Esophagus mucosa (tissue), 1 donor: ENCODE data around the gene CYP4A22. TPM values are rescaled to one million over a fixed set of nuclear protein-coding genes. Genes with fewer than 3 reads are reported as not detected.
A peak's percentile ranks its signal among the peaks of the same experiment; 100 is the strongest.
"Not testable (repeated sequence)": the region's sequence is repeated elsewhere in the genome, so short reads cannot be mapped to it uniquely, and the experiment has no call there.

Experiments used
- ATAC-seq: fragments of 200-7000 bp; cut with Tn5 transposase; one replicate; pipeline ENCODE4 v1.9.1; 2020
- total RNA-seq: library from RNA; stranded (reverse); gene quantifications from one replicate; pipeline ENCODE4 v1.2.4, GENCODE V29; 2023
- donor health status: DM: yes; HTN: yes; CAD: no.

The CYP4A22 gene
- not detected for total RNA-seq

GRCh38 chr1:47137198-47137597 lies at the start of gene CYP4A22:
Gene CYP4A22, plus strand, starts transcription at chr1:47137441. Its CDS starts 45 bp downstream, at chr1:47137486.
- no peak for ATAC-seq

GRCh38 chr1:47089356-47089755 lies 47.9 kb upstream of the CYP4A22 start:
- ATAC-seq, result not testable (repeated sequence)

- peak; percentile 31 for ATAC-seq
These were observed 45.8 kb upstream of the CYP4A22 start for GRCh38 chr1:47091476-47091875.

GRCh38 chr1:47104816-47105215 lies 32.4 kb upstream of the CYP4A22 start:
- peak; percentile 42 for ATAC-seq

- no peak for ATAC-seq
These were observed 30.4 kb upstream of the CYP4A22 start for GRCh38 chr1:47106792-47107191.

- peak; percentile 95 for ATAC-seq
These were observed 29.2 kb upstream of the CYP4A22 start for GRCh38 chr1:47107851-47108574.

GRCh38 chr1:47109482-47109881 lies 27.8 kb upstream of the CYP4A22 start:
- not testable (repeated sequence) for ATAC-seq

- ATAC-seq, result no peak
These were observed 24.1 kb upstream of the CYP4A22 start for GRCh38 chr1:47113178-47113577.

GRCh38 chr1:47121039-47121438 lies 16.2 kb upstream of the CYP4A22 start:
- ATAC-seq, result not testable (repeated sequence)

- not testable (repeated sequence) for ATAC-seq
These were observed 12.4 kb upstream of the CYP4A22 start for GRCh38 chr1:47124834-47125233.

- ATAC-seq, result not testable (repeated sequence)
These were observed 10.2 kb upstream of the CYP4A22 start for GRCh38 chr1:47126997-47127396.

- no peak for ATAC-seq
These were observed 9.0 kb upstream of the CYP4A22 start for GRCh38 chr1:47128221-47128620.

GRCh38 chr1:47128854-47129253 lies 8.4 kb upstream of the CYP4A22 start:
- ATAC-seq, result peak; percentile 86

GRCh38 chr1:47129489-47130230 lies 7.6 kb upstream of the CYP4A22 start:
- peak; percentile 90 for ATAC-seq

- ATAC-seq, result not testable (repeated sequence)
These were observed 4.6 kb upstream of the CYP4A22 start for GRCh38 chr1:47132665-47133064.

GRCh38 chr1:47137925-47138615 lies 829 bp downstream of the CYP4A22 start:
- ATAC-seq, result no peak

- peak; percentile 57 for ATAC-seq
These were observed 3.1 kb downstream of the CYP4A22 start for GRCh38 chr1:47140358-47140757.

- peak; percentile 25 for ATAC-seq
These were observed 6.4 kb downstream of the CYP4A22 start for GRCh38 chr1:47143654-47144053.

- peak; percentile 27 for ATAC-seq
These were observed 9.3 kb downstream of the CYP4A22 start for GRCh38 chr1:47146495-47146894.

GRCh38 chr1:47147047-47147785 lies 10.0 kb downstream of the CYP4A22 start:
- ATAC-seq, result no peak

- ATAC-seq, result not testable (repeated sequence)
These were observed 11.9 kb downstream of the CYP4A22 start for GRCh38 chr1:47149162-47149561.

GRCh38 chr1:47156457-47156856 lies 19.2 kb downstream of the CYP4A22 start:
- ATAC-seq, result not testable (repeated sequence)
